Measurements from ENCODE around the gene ACOD1.

- TF ChIP-seq CTCF (conservative IDR thresholded peaks at IDR 0.05) (no peak), EZH2 (IDR thresholded peaks at IDR 0.05; ENCODE audit: low read depth) (no peak)
These were observed 35.8 kb upstream of the ACOD1 start for GRCh38 chr13:76912476-76912875.

Data from PC-9 (cell line).